ENCODE results near the gene TPRG1L. TPM values are rescaled to one million over a fixed set of nuclear protein-coding genes. Genes with fewer than 3 reads are reported as not detected.

The TPRG1L gene
- total RNA-seq, 1 experiment from 2014 or later, result 24.0 TPM

DNA sequence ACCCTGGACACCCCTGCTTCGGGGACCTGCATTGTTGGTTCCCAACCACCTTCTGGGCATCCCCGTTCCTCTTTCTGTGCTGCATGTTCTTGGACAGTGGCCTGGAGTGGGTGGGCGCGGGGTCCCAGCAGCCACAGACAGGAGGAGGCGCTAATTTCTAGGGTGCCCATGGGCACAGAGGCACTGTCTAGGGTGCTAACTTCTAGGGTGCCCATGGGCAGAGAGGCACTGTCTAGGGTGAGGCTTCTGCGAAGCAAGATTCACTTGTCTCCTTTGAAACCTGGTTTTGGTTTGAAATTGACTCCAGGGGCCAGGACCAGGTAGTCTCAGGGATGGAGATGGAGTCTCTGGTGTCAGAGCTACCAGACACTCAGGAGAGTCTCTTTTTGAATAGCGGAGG is 12.7 kb upstream of the TPRG1L start:
- H2AFZ ChIP-seq (ENCODE audit: low read length), result no peak overlapping the region
- no CpG with 5 or more reads among the region's 7 CpGs for WGBS (ENCODE audit: extremely low coverage, insufficient read length, low lambda C conversion rate)
- H3K9ac ChIP-seq (ENCODE audit: extremely low read depth, insufficient read length, low read length), result no peak overlapping the region

More for the DNA sequence above, 12.7 kb upstream of the TPRG1L start:
- H3K27ac ChIP-seq (ENCODE audit: insufficient read length, low read depth, low read length), result no peak overlapping the region
- H2BK12ac ChIP-seq (ENCODE audit: insufficient read length, low read depth, low read length), result no peak overlapping the region
- H2BK5ac ChIP-seq (ENCODE audit: insufficient read length, low read length), result no peak overlapping the region
- no peaks in the 10 kb centered on the region for H3K79me1 ChIP-seq (ENCODE audit: insufficient read depth, low read depth, low read length, poor library complexity, severe bottlenecking)
- H3K9me3 ChIP-seq (ENCODE audit: control insufficient read depth, low read depth, low read length), result no peaks in the 10 kb centered on the region
- H3K4me2 ChIP-seq (ENCODE audit: insufficient read depth, insufficient read length, low read length), result peak overlapping the region; percentile 14
- H3K23ac ChIP-seq (ENCODE audit: insufficient read length, low read depth, low read length), result no peak overlapping the region
- H2AK5ac ChIP-seq (ENCODE audit: insufficient read length, low read length), result no peak overlapping the region
- H3K56ac ChIP-seq (ENCODE audit: insufficient read length, low read depth, low read length), result no peak overlapping the region
- no peak overlapping the region for H2BK120ac ChIP-seq (ENCODE audit: low read depth, low read length, poor library complexity, severe bottlenecking)
- H3K4me1 ChIP-seq (ENCODE audit: insufficient read depth, low read length), result no peaks in the 10 kb centered on the region; the same call in 1 of the 2 replicates
- no peak overlapping the region for H3K18ac ChIP-seq (ENCODE audit: insufficient read length, low read depth, low read length)
- Mint-ChIP-seq H3K27ac (no peak overlapping the region), H3K4me1 (peaks cover 36% of the 10 kb centered on the region in 2 experiments), H3K27me3 (ENCODE audit: low read depth) (peaks cover 24% of the 10 kb centered on the region), H3K36me3 (ENCODE audit: insufficient read depth in 1 of 3, low read depth in 3 of 3) (no peaks in the 10 kb centered on the region; a peak in 1 of 7 replicates), H3K4me3 (peak overlapping the region; percentile 50 to 76; a peak in 4 of 5 replicates), H3K9me3 (no peaks in the 10 kb centered on the region; a peak in 1 of 5 replicates)
- H3K23me2 ChIP-seq (ENCODE audit: insufficient read length, low read depth, low read length, poor library complexity, severe bottlenecking), result peaks cover 5% of the 10 kb centered on the region
- H3K4ac ChIP-seq (ENCODE audit: low read depth, low read length), result no peak overlapping the region
- no peak overlapping the region for H4K91ac ChIP-seq (ENCODE audit: insufficient read length, low read depth, low read length)
- no peaks in the 10 kb centered on the region for H3K79me2 ChIP-seq (ENCODE audit: insufficient read depth, low read length)
- no peak overlapping the region for H2BK15ac ChIP-seq (ENCODE audit: low read depth, low read length)
- H3T11ph ChIP-seq (ENCODE audit: low read length), result no peak overlapping the region
- TF ChIP-seq, protein P1, sequence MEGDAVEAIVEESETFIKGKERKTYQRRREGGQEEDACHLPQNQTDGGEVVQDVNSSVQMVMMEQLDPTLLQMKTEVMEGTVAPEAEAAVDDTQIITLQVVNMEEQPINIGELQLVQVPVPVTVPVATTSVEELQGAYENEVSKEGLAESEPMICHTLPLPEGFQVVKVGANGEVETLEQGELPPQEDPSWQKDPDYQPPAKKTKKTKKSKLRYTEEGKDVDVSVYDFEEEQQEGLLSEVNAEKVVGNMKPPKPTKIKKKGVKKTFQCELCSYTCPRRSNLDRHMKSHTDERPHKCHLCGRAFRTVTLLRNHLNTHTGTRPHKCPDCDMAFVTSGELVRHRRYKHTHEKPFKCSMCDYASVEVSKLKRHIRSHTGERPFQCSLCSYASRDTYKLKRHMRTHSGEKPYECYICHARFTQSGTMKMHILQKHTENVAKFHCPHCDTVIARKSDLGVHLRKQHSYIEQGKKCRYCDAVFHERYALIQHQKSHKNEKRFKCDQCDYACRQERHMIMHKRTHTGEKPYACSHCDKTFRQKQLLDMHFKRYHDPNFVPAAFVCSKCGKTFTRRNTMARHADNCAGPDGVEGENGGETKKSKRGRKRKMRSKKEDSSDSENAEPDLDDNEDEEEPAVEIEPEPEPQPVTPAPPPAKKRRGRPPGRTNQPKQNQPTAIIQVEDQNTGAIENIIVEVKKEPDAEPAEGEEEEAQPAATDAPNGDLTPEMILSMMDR (conservative IDR thresholded peaks at IDR 0.05), result no peak
- no peak overlapping the region for H4K8ac ChIP-seq (replicated peaks; ENCODE audit: insufficient read length, low read depth, low read length)
- H3K14ac ChIP-seq (ENCODE audit: insufficient read depth, low read length), result no peak overlapping the region; the same call in 1 of the 2 replicates
- DNase-seq, result no peak
- H2BK20ac ChIP-seq (ENCODE audit: low read depth, low read length, poor library complexity, severe bottlenecking), result no peak overlapping the region
- H3K27me3 ChIP-seq (ENCODE audit: insufficient read depth, low read length), result no peaks in the 10 kb centered on the region; the same call in 1 of the 2 replicates
- H4K5ac ChIP-seq (ENCODE audit: insufficient read length, low read depth, low read length), result no peak overlapping the region
- H4K20me1 ChIP-seq (ENCODE audit: control insufficient read depth, insufficient read depth, insufficient read length), result no peaks in the 10 kb centered on the region

Data from H9 (cell line).